ENCODE results near the gene P2RY11. TPM values are rescaled to one million over a fixed set of nuclear protein-coding genes. Genes with fewer than 3 reads are reported as not detected.

Gene P2RY11
- total RNA-seq, 1 experiment from 2014 or later: 43.1 TPM

GRCh38 chr19:10136936-10137335 lies 25.4 kb downstream of the P2RY11 start:
- Mint-ChIP-seq H3K9me3 (ENCODE audit: unreplicated experiment) (no peaks in the 10 kb centered on the region), H3K27ac (ENCODE audit: low read depth, unreplicated experiment) (no peak overlapping the region), H3K4me1 (ENCODE audit: insufficient read depth, unreplicated experiment) (no peaks in the 10 kb centered on the region), H3K27me3 (ENCODE audit: insufficient read depth, unreplicated experiment) (no peaks in the 10 kb centered on the region), H3K36me3 (ENCODE audit: insufficient read depth, unreplicated experiment) (peaks cover 55% of the 10 kb centered on the region), H3K4me3 (ENCODE audit: unreplicated experiment) (no peak overlapping the region)
- no peak for DNase-seq (ENCODE audit: unreplicated experiment)
- BruUV-seq (replicated peaks): no TSS peak
- CTCF ChIA-PET: interaction anchor here (0.7 kb wide), 1 partner anchor 16 kb away, joined by 6 read pairs; no protein-coding TSS in a partner anchor
- POLR2A ChIA-PET: no interaction called here
- no peak for TF ChIP-seq CTCF (IDR thresholded peaks at IDR 0.05; ENCODE audit: unreplicated experiment)
- intact Hi-C loops (cut with micrococcal nuclease): no loop called here

GRCh38 chr19:10137751-10138682 lies 26.5 kb downstream of the P2RY11 start:
- CTCF ChIA-PET: interaction anchor here (1.2 to 2.3 kb wide), 2 partner anchors 18 to 19 kb away, joined by 3 to 9 read pairs; partner anchors contain the start of gene EIF3G
- BruUV-seq (replicated peaks): no TSS peak

GRCh38 chr19:10138879-10139795 lies 27.6 kb downstream of the P2RY11 start:
- peaks cover 56% of the 10 kb centered on the region for H3K36me3 Mint-ChIP-seq (ENCODE audit: insufficient read depth, unreplicated experiment)
- ChIA-PET CTCF (interaction anchor here (1.1 to 2.3 kb wide), 2 partner anchors 19 to 208 kb away, joined by 3 to 9 read pairs; partner anchors contain the start of gene EIF3G), POLR2A (no interaction called here)
- no peak overlapping the region for H3K27ac Mint-ChIP-seq (ENCODE audit: low read depth, unreplicated experiment)
- no TSS peak for BruUV-seq (replicated peaks)
- TF ChIP-seq CTCF (IDR thresholded peaks at IDR 0.05; ENCODE audit: unreplicated experiment): no peak
- DNase-seq (ENCODE audit: unreplicated experiment): no peak
- no peaks in the 10 kb centered on the region for H3K4me1 Mint-ChIP-seq (ENCODE audit: insufficient read depth, unreplicated experiment)
- intact Hi-C loops (cut with micrococcal nuclease): no loop called here
- H3K4me3 Mint-ChIP-seq (ENCODE audit: unreplicated experiment): no peak overlapping the region
- no peaks in the 10 kb centered on the region for H3K9me3 Mint-ChIP-seq (ENCODE audit: unreplicated experiment)
- H3K27me3 Mint-ChIP-seq (ENCODE audit: insufficient read depth, unreplicated experiment): no peaks in the 10 kb centered on the region

More at GRCh38 chr19:10137751-10138682, 26.5 kb downstream of the P2RY11 start:
- POLR2A ChIA-PET: no interaction called here
- H3K9me3 Mint-ChIP-seq (ENCODE audit: unreplicated experiment): no peaks in the 10 kb centered on the region
- no peak overlapping the region for H3K4me3 Mint-ChIP-seq (ENCODE audit: unreplicated experiment)
- H3K27ac Mint-ChIP-seq (ENCODE audit: low read depth, unreplicated experiment): no peak overlapping the region
- intact Hi-C loops (cut with micrococcal nuclease): no loop called here
- H3K4me1 Mint-ChIP-seq (ENCODE audit: insufficient read depth, unreplicated experiment): no peaks in the 10 kb centered on the region
- TF ChIP-seq CTCF (IDR thresholded peaks at IDR 0.05; ENCODE audit: unreplicated experiment): no peak
- peaks cover 46% of the 10 kb centered on the region for H3K36me3 Mint-ChIP-seq (ENCODE audit: insufficient read depth, unreplicated experiment)
- H3K27me3 Mint-ChIP-seq (ENCODE audit: insufficient read depth, unreplicated experiment): no peaks in the 10 kb centered on the region
- no peak for DNase-seq (ENCODE audit: unreplicated experiment)

DNA sequence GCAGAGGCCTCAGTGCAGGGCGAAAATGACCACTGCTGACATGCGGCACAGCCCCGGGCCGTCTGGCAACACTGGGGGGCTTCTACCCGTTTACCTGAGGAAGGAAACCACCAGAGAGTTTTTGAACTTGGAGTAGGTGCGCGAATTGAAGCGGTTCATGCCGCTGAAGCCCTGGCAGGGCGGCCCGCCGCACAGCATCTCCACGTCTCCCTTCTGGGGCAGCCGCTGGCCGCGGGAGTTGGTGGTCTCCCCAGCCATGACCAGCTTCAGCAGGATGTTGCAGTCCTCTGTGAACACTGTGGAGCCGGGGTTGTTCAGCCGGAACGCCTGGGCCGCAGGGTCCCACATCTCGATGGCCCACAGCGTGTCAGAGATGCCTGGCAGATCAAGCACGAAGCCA lies 28.5 kb downstream of the P2RY11 start:
- Mint-ChIP-seq H3K9me3 (ENCODE audit: unreplicated experiment) (no peaks in the 10 kb centered on the region), H3K27ac (ENCODE audit: low read depth, unreplicated experiment) (no peak overlapping the region), H3K27me3 (ENCODE audit: insufficient read depth, unreplicated experiment) (no peaks in the 10 kb centered on the region), H3K4me1 (ENCODE audit: insufficient read depth, unreplicated experiment) (no peaks in the 10 kb centered on the region), H3K36me3 (ENCODE audit: insufficient read depth, unreplicated experiment) (peaks cover 54% of the 10 kb centered on the region), H3K4me3 (ENCODE audit: unreplicated experiment) (no peak overlapping the region)
- intact Hi-C loops (cut with micrococcal nuclease): no loop called here
- no peak for DNase-seq (ENCODE audit: unreplicated experiment)
- BruUV-seq (replicated peaks): no TSS peak
- ChIA-PET POLR2A (no interaction called here), CTCF (interaction anchor here (2.3 kb wide), 1 partner anchor 20 kb away, joined by 9 read pairs; the partner anchor contains the start of gene EIF3G)
- TF ChIP-seq CTCF (IDR thresholded peaks at IDR 0.05; ENCODE audit: unreplicated experiment): no peak
